Activated T-cell treated with anti-CD3 and anti-CD28 coated beads, Interleukin-2, amount 50 U/mL, for 24 hours (primary cell): ENCODE results near the gene RAD51B.
A peak's percentile ranks its signal among the peaks of the same experiment; 100 is the strongest.

Source experiments
- DNase-seq: peaks from one replicate; pipeline ENCODE4 v3.0.0-alpha.2; 2020
- H3K27ac Mint-ChIP-seq: 2 replicates; pipeline ENCODE4 v1.8.0; 2020; ENCODE audit warnings: mild to moderate bottlenecking, mixed read lengths
- H3K27me3 Mint-ChIP-seq: 2 replicates; pipeline ENCODE4 v1.8.0; 2020; ENCODE audit warnings: mixed read lengths
- H3K36me3 Mint-ChIP-seq: 2 replicates; pipeline ENCODE4 v1.8.0; 2020; ENCODE audit warnings: low read depth, mixed read lengths
- H3K4me1 Mint-ChIP-seq: 2 replicates; pipeline ENCODE4 v1.8.0; 2020; ENCODE audit warnings: low read depth, mixed read lengths
- H3K4me3 Mint-ChIP-seq: 2 replicates; pipeline ENCODE4 v1.8.0; 2020; ENCODE audit warnings: mild to moderate bottlenecking, moderate library complexity, mixed read lengths
- H3K9me3 Mint-ChIP-seq: 2 replicates; pipeline ENCODE4 v1.8.0; 2020; ENCODE audit warnings: mixed read lengths

The RAD51B gene

DNA sequence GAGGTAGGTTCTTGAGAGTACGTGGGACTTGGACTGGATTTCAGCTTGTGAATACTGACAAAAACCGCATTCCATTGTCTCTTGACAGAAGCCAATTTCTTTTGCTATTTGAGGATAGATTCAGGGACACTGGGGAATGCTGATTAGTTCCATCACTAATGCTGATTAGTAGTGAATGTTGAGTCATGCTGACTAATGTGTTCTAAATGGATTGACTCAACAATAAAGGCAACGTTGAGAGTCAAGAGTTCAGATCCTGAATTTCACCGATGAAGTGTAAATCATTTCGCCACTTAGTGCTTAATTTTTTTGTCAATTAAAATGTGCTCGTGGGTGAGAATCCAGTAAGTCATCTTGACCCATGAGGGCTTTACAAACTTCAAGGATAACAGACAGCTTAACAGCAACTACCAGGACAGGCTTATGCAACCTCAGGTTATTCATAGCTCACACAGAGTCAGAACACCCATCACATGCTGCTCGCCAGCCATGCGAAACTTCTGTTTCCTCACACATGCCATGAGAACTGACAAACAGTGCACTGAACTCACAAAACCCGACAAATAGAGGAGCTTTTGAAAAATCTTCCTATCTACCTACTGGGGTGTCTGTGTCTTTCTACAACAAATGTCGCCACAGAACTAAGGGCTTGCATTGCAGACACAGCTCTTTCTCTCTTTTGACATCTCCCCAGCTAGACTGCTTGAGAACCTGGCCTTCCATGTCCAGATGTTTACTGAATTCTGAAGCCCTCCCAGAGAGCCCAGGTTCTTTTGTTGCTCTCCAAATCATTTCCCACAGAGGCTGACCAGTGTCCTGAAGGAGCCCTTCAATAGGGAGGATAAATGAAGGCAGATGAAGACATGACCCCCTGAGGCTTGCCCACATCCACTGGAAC lies 656.9 kb downstream of the RAD51B start:
- DNase-seq: no peak
- Mint-ChIP-seq H3K36me3 (no peaks in the 10 kb centered on the region), H3K27ac (no peak overlapping the region), H3K4me1 (peaks cover 25% of the 10 kb centered on the region), H3K27me3 (no peaks in the 10 kb centered on the region), H3K9me3 (no peaks in the 10 kb centered on the region), H3K4me3 (no peak overlapping the region)

DNA sequence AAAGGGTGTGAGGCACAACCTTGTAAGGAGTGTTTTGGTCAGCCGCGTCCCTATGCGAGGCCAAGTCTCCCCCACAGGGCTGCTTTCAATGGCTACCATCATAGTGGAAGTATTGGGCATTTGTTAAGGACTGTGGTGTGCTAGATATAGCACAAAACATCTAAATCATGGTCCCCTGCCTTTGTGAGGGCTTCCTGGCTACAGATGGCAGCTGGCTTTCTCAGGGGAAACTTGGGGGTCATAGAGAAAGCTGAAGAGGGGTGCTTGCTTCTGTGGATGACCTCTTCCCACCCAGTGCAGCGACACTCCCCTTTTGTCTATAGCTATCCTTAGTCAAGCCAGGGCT lies 657.5 kb downstream of the RAD51B start:
- Mint-ChIP-seq H3K36me3 (no peaks in the 10 kb centered on the region), H3K27ac (no peak overlapping the region), H3K4me1 (peaks cover 29% of the 10 kb centered on the region), H3K9me3 (no peaks in the 10 kb centered on the region), H3K4me3 (no peak overlapping the region), H3K27me3 (no peaks in the 10 kb centered on the region)
- DNase-seq: no peak

DNA sequence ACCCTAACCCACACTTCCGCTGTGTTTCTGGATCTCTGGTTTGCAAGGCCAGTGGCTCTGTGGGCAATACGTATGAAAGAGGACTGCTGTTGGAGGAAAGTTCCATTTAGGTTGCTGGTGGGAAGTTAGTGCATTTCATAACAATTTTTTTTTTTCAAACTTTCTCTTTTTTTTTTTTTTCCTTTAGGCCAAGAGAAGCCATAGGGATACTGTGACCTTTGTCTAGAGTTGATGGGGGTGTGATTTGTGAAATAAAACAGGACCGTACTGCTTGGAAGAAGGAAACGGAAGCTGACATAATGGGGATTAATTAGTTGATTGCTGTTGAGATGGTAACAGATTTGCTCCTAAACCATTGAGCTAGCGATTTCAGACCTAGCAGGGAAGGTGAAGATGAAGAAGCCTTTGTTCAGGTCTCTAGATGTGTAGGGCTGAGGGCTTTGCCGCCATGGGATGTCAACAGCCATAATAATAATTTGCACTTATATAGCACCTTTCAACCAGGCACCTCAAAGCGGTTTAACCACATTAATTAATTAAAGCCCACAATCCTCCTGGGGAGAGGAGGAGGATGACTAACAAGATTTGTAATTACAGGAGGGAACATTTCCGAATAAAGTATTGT lies 658.0 kb downstream of the RAD51B start:
- Mint-ChIP-seq H3K9me3 (no peaks in the 10 kb centered on the region), H3K27ac (no peak overlapping the region), H3K27me3 (no peaks in the 10 kb centered on the region), H3K36me3 (no peaks in the 10 kb centered on the region), H3K4me3 (no peak overlapping the region), H3K4me1 (peaks cover 34% of the 10 kb centered on the region)
- DNase-seq: no peak

DNA sequence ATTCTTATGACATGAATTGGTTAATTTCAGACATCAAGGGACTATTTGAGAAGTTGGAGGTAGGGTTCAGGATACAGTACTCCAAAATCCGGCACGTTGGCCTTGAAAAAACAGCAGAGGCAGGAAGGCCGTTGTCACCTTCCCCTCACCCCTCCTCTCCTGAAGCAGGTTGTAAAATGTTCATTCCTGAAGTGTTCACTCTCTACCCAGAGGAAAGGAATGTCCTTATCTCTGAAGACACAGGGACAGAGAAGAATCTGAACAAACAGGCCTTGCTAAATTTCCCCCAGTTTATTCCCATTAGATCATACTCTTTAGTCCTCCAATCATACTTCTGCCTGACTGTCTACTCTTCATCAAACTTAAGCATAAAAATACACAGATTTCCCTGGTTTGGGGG lies 659.7 kb downstream of the RAD51B start:
- H3K4me3 Mint-ChIP-seq: no peak overlapping the region

DNA sequence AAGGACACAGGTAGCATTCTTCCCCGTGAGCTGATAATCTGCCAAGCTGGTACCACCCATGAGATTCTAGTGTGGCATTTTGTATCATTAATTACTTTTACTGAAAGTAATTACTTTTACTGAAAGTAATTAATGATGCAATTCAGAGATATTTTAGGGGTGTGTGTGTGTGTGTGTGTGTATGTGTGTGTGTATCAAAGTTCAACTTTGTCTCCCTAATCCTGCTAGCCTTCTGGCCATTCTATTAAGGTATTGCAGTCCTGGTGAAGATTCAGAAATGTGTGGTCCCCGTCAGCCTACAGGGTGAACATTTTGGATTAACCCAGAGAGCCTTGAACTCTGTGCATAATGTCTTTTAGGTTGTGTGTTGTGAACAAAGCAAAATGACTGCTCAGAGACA lies 662.4 kb downstream of the RAD51B start:
- Mint-ChIP-seq H3K4me1 (peaks cover 63% of the 10 kb centered on the region), H3K27me3 (no peaks in the 10 kb centered on the region), H3K9me3 (no peaks in the 10 kb centered on the region), H3K36me3 (no peaks in the 10 kb centered on the region), H3K4me3 (no peak overlapping the region), H3K27ac (no peak overlapping the region)
- DNase-seq: no peak

More for the DNA sequence above, 659.7 kb downstream of the RAD51B start:
- Mint-ChIP-seq H3K27ac (no peak overlapping the region), H3K36me3 (no peaks in the 10 kb centered on the region), H3K4me1 (peaks cover 51% of the 10 kb centered on the region), H3K27me3 (no peaks in the 10 kb centered on the region), H3K9me3 (no peaks in the 10 kb centered on the region)
- no peak for DNase-seq

DNA sequence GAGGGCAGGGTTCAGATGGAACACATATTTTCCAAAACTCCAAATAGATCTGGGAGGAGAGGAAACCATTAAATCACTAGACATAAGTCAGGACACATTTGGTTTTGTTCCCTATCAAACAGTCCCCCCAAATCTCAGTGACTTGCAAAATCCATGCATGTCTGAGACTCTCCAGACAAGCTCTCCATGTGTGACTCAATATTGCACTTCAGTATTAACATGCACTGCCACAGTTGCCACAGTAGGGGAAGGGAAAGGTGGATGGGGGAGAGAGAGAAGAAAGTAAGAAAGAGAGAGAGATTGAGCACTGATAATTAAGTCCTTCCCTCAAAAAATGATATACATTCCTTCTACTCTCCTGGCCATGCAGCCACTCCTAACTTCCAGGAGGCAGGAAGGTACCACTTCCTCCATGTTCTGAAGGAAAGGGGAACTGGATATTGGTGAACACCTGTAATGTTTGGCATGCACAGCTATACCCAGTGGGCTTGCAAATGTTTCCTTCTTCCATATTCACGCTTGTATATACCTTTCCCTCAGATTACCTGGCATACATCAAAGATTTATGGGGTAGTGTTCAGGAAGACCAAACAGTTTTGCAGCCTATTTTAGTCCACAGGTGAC lies 663.3 kb downstream of the RAD51B start:
- Mint-ChIP-seq H3K4me3 (no peak overlapping the region), H3K36me3 (no peaks in the 10 kb centered on the region), H3K27me3 (no peaks in the 10 kb centered on the region), H3K4me1 (peaks cover 67% of the 10 kb centered on the region), H3K27ac (no peak overlapping the region), H3K9me3 (no peaks in the 10 kb centered on the region)
- no peak for DNase-seq

DNA sequence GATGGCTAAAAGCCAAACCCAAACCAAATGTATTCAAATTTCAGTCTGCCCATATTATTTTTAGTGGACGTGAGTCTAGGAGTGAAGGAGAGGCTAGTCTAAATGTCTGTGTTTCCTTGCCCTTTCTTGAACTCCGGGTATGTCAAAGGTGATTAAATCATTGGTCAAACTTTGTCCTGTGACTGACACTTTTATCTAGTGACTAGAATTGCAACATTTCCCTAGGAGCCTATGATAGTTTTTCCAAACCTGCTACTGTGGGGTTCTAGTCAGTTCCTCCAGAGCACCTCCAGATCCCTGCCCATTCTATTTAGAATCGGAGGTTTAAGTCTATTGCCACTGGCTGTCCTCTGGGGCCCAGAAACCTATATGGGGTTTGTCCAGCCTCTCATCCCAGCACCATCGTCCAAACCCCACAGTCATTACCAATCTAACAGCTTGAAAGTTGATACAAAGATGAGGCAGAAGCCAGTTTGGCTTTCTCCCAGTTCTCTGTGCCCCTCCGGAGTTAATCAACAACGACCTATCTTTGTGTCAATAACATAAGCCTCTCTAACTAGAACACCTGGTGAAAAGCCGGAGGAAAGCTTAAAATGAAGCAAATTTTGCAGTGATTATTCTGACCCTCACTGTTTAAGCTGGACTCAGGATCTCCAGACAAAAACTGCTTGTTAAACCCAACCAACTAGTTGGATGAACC lies 666.6 kb downstream of the RAD51B start:
- H3K9me3 Mint-ChIP-seq: no peaks in the 10 kb centered on the region
- H3K27ac Mint-ChIP-seq: no peak overlapping the region
- H3K4me3 Mint-ChIP-seq: no peak overlapping the region
- peaks cover 67% of the 10 kb centered on the region for H3K4me1 Mint-ChIP-seq
- H3K36me3 Mint-ChIP-seq: no peaks in the 10 kb centered on the region
- no peaks in the 10 kb centered on the region for H3K27me3 Mint-ChIP-seq
- no peak for DNase-seq

DNA sequence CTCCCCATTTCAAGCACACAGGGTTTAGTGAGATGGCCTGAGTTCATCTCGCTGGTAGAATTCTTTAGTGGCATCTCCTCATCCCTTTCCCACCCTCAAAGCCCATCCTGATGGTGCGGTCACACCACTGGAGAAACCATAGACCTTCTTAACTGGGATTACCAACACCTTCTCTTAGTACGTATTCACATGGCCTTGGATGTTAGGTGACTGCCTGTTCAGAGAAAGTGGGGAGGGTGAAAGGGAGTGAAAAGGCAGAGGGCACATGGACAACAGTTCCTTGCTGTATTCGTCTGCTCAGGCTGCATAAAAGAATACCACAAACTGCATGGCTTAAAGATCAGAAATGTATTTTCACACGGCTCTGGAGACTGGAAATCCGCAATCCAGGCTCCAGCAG lies 667.2 kb downstream of the RAD51B start:
- Mint-ChIP-seq H3K4me1 (peaks cover 60% of the 10 kb centered on the region), H3K4me3 (no peak overlapping the region), H3K27me3 (no peaks in the 10 kb centered on the region), H3K9me3 (no peaks in the 10 kb centered on the region), H3K36me3 (no peaks in the 10 kb centered on the region), H3K27ac (no peak overlapping the region)
- no peak for DNase-seq

DNA sequence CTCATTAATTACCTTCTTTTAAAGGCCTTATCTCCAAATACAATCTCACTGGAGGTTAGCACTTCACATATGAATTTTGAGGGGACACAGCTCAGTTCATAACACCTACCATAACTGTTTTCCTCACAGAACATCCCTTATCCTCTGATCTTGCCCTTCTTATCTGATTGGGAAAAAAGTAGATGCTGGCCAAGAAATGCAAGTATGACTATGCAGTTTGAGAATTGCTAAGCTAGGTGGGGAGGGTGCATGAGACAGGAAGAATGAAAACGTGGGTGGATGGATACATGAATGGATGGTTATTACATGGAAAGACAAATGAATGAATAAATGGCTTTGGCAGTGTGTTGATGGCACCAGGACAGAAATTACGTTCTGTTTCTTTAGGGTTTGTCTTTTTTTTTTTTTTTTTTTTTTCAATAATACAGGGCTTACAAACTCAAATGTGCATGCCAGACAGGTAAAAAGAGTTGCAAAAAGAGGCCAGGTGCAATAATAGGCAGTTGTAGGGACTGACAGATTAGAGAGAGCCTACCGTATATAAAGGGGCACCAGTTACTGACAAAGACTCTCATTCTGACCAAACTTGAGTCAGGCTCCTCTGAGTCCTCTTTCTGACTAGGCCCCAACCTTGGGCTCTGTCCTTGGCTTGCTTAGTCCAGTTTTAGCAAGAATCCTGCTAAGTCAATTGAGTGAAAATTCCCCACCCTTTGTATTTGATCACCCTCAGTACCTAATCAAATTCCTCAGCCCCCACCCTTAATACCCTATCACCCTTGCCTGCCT lies 668.4 kb downstream of the RAD51B start:
- H3K4me1 Mint-ChIP-seq: peaks cover 49% of the 10 kb centered on the region
- peak overlapping the region; percentile 13 for H3K27ac Mint-ChIP-seq
- no peak for DNase-seq
- H3K4me3 Mint-ChIP-seq: no peak overlapping the region
- no peaks in the 10 kb centered on the region for H3K27me3 Mint-ChIP-seq
- H3K9me3 Mint-ChIP-seq: no peaks in the 10 kb centered on the region
- H3K36me3 Mint-ChIP-seq: no peaks in the 10 kb centered on the region

DNA sequence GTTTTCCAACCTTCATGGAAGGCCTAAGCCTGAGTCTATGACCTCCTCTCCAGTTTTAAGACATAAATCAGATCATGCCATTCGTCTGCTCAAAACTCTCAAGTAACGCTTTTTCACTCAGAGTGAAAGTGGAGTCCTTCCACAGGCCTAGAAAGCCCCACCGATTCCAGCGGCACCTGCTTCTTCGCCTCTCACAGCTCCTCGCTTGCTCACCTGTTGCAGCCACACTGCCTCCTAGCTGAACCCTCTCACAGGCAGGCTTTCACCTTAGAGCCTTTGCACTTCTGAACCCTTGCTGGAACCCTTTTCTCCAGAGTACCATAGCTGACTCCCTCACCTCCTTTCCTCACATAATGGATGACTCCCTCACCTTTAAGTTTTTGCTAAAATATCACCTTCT lies 672.2 kb downstream of the RAD51B start:
- H3K36me3 Mint-ChIP-seq: no peaks in the 10 kb centered on the region
- no peak for DNase-seq
- no peaks in the 10 kb centered on the region for H3K27me3 Mint-ChIP-seq
- no peak overlapping the region for H3K4me3 Mint-ChIP-seq
- H3K4me1 Mint-ChIP-seq: peaks cover 42% of the 10 kb centered on the region
- H3K9me3 Mint-ChIP-seq: no peaks in the 10 kb centered on the region
- no peak overlapping the region for H3K27ac Mint-ChIP-seq

DNA sequence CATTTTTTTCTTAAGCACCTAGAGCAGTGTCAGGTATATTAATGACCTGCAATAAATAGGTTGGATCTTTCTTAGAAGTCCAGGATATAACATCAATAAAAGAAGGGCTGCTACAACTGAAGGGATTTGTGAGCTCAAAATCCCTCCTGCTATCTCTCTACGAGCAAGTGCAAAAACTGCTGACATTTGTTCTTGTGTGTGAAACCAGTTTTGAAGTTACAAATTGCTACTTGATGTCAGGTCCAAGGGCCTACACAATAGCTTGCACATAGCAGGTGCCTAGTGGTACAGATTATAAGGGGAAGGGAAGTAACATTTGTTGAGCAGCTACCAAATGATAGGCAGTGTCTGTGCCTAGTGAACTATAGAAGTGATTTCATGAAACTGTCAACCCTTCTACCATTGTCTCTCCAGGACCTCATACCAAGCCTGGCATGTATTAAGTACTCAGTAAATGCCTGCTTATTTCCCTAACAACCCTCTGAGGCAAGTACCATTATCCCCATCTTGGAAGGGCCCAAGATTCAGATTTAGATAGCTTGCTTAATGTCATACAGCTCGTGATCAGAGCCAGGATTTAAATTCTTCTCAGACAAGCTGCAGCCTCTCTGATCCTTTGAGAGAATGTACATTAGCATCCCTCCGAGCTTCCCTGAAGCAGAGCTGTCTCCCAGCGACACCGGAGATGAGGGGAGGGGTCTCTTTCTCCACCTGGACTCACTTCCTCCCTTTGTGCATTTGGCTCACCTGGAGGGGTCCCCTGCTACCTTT lies 673.0 kb downstream of the RAD51B start:
- H3K4me3 Mint-ChIP-seq: no peak overlapping the region
- H3K9me3 Mint-ChIP-seq: no peaks in the 10 kb centered on the region
- DNase-seq: no peak
- no peak overlapping the region for H3K27ac Mint-ChIP-seq
- no peaks in the 10 kb centered on the region for H3K27me3 Mint-ChIP-seq
- peaks cover 35% of the 10 kb centered on the region for H3K4me1 Mint-ChIP-seq
- no peaks in the 10 kb centered on the region for H3K36me3 Mint-ChIP-seq

DNA sequence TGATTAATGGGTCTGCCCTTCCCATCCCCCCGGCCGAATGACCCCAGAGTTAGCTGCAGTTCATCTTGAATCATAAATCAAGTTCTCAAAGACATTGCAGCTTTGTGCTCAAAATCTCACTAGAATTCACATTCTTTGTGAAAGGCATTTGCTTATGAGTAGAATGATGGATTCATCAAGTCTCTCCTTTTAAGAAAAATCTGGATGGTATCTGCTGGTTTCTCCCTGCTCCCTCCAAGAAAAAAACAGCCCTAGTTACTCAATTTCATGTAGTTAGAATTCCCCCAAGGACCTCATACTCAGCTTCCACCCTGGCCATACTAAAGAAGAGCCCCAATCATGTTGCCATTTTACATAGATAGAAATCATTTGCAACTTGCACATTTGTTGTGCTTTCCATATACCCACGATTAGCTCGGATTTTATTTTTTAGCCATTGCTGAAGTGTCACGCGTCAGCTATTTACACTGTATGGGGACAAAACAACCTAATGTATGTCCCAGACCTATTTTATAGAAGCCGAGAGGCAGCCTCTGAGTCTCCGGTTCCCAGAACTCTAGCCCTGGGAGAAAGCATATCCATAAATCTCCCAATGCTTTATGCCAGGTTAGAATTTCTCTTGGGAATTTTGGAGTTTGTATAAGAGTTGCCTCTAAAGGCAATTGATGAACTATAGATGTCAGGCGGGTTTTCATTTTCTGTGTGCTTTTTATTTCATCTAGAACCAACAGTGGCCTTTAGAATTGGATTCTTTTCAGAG lies 673.8 kb downstream of the RAD51B start:
- Mint-ChIP-seq H3K36me3 (no peaks in the 10 kb centered on the region), H3K9me3 (no peaks in the 10 kb centered on the region), H3K27ac (no peak overlapping the region), H3K4me3 (no peak overlapping the region), H3K4me1 (peaks cover 28% of the 10 kb centered on the region), H3K27me3 (no peaks in the 10 kb centered on the region)
- no peak for DNase-seq
